ENCODE measurements around the gene ANKRD63.

- no peak for TF ChIP-seq CTCF (IDR thresholded peaks at IDR 0.05)
- TF ChIP-seq POLR2A (IDR thresholded peaks at IDR 0.05), result no peak
- no peak for TF ChIP-seq POLR2AphosphoS5 (IDR thresholded peaks at IDR 0.05)
- TF ChIP-seq EP300 (IDR thresholded peaks at IDR 0.05; ENCODE audit: low read depth), result no peak
Observed at GRCh38 chr15:40300771-40301170, 17.9 kb upstream of the ANKRD63 start.
